SU-DHL-6 (cell line): ENCODE results near the gene MCHR2.

Experiments used
- CTCF ChIP-seq: fragments of 200-600 bp; sonication (generic); IDR thresholded peaks from one replicate; pipeline ENCODE4 v1.5.1; 2017; ENCODE audit warnings: antibody characterized with exemption, mild to moderate bottlenecking, low read length, moderate library complexity; ENCODE audit not compliant: insufficient read depth, poor library complexity, severe bottlenecking
- EZH2phosphoT487 ChIP-seq: fragments of 200-600 bp; sonication (generic), shearing (Covaris generic); conservative IDR thresholded peaks from 2 replicates; pipeline ENCODE4 v1.6.1; 2018; ENCODE audit warnings: mild to moderate bottlenecking, antibody characterized with exemption, low read length, moderate library complexity, mixed read lengths

GRCh38 chr6:100001915-100002388, 7.9 kb upstream of the MCHR2 start:
- TF ChIP-seq CTCF (peak; percentile 77), EZH2phosphoT487 (no peak)
